ENCODE measurements around the gene AMBRA1. TPM values are rescaled to one million over a fixed set of nuclear protein-coding genes. Genes with fewer than 3 reads are reported as not detected.

AMBRA1 gene
- total and polyA plus RNA-seq, 2 experiments from 2014 or later = 10.5 to 52.7 TPM

- H3K9me3 ChIP-seq (ENCODE audit: low read depth) = no peaks in the 10 kb centered on the region
- no peak overlapping the region for H3K4me3 ChIP-seq
- H3K36me3 ChIP-seq = peaks cover 4% of the 10 kb centered on the region
- peak; percentile 30 for TF ChIP-seq CTCF (IDR thresholded peaks at IDR 0.05; ENCODE audit: low read depth, low read length)
- H3K27ac ChIP-seq = no peak overlapping the region
- DNase-seq (ENCODE audit: low read depth in 1 of 2, low spot score in 1 of 2) = peak in 1 of 2 donors; percentile 36
- H3K27me3 ChIP-seq = no peaks in the 10 kb centered on the region
- no peaks in the 10 kb centered on the region for H3K4me1 ChIP-seq (ENCODE audit: low read depth)
Measured at GRCh38 chr11:46410021-46410420, 183.8 kb downstream of the AMBRA1 start.

- Histone ChIP-seq H3K9me3 (ENCODE audit: low read depth) (no peaks in the 10 kb centered on the region), H3K4me3 (no peak overlapping the region), H3K27ac (no peak overlapping the region), H3K27me3 (no peaks in the 10 kb centered on the region), H3K36me3 (peaks cover 4% of the 10 kb centered on the region), H3K4me1 (ENCODE audit: low read depth) (no peaks in the 10 kb centered on the region)
- TF ChIP-seq CTCF (IDR thresholded peaks at IDR 0.05; ENCODE audit: low read depth, low read length) = no peak
- DNase-seq (ENCODE audit: low read depth in 1 of 2, low spot score in 1 of 2) = no peak
Measured at GRCh38 chr11:46408407-46408986, 185.3 kb downstream of the AMBRA1 start.

DNA sequence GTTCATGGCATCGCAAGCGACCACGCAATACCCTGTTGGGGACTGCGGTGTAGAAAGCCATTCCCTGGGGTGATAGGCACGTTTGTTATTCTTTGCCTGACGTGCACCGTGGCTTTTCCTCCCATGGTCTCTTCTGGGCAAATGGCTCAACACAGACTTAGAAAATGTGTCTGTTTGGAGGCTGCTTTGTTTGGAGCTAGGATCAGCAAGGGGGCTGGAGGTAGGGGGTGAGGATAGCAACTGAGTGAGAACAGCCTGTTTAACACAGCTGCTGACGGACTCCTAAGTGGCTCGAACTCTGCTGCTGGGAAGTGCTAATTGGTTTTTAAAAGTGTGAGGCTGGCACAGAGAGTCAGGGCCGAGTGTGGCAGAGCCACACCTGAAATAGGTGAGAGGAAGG lies 186.2 kb downstream of the AMBRA1 start:
- H3K9me3 ChIP-seq (ENCODE audit: low read depth) = no peaks in the 10 kb centered on the region
- H3K27ac ChIP-seq = no peak overlapping the region
- TF ChIP-seq CTCF (IDR thresholded peaks at IDR 0.05; ENCODE audit: low read depth, low read length) = no peak
- H3K27me3 ChIP-seq = no peaks in the 10 kb centered on the region
- no peak overlapping the region for H3K4me3 ChIP-seq
- H3K4me1 ChIP-seq (ENCODE audit: low read depth) = no peaks in the 10 kb centered on the region
- no peak for DNase-seq (ENCODE audit: low read depth in 1 of 2, low spot score in 1 of 2)
- H3K36me3 ChIP-seq = peaks cover 4% of the 10 kb centered on the region

- H3K4me3 ChIP-seq = no peak overlapping the region
Measured at GRCh38 chr11:46404476-46405017, 189.3 kb downstream of the AMBRA1 start.

More at GRCh38 chr11:46404476-46405017, 189.3 kb downstream of the AMBRA1 start:
- Histone ChIP-seq H3K9me3 (ENCODE audit: low read depth) (no peaks in the 10 kb centered on the region), H3K36me3 (peaks cover 4% of the 10 kb centered on the region), H3K4me1 (ENCODE audit: low read depth) (no peaks in the 10 kb centered on the region), H3K27ac (no peak overlapping the region), H3K27me3 (no peaks in the 10 kb centered on the region)
- TF ChIP-seq CTCF (IDR thresholded peaks at IDR 0.05; ENCODE audit: low read depth, low read length) = no peak
- no peak for DNase-seq (ENCODE audit: low read depth in 1 of 2, low spot score in 1 of 2)

Data from cardiac muscle cell (in vitro differentiated cells and primary cell).